ENCODE data around the gene COL8A2. TPM values are rescaled to one million over a fixed set of nuclear protein-coding genes. Genes with fewer than 3 reads are reported as not detected.
A peak's percentile ranks its signal among the peaks of the same experiment; 100 is the strongest.

COL8A2 gene
- total RNA-seq, 1 experiment from 2014 or later, result 1.2 TPM

DNA sequence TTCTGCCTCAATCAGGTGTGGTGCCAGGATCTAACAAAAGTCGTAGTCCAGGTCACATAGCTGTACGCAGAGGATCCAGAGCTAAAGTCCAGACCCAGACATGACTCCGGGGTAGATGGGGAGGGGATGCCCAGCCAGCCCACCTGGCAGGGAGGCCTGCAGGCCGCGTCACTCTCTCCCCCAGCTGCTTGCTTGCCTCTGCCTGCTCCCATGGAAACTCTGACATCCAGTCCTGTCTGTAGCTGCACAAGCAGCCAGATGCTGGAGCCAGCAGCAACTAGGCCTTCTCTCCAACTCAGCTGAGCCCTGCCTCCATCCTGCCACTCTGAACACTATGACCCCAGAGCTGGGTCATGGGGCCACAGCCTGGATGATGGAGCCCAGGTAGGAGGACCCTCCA, 8.1 kb downstream of the COL8A2 start:
- no TSS peak for BruUV-seq (replicated peaks)
- intact Hi-C loops (cut with micrococcal nuclease; ENCODE audit: unreplicated experiment), result no loop called here
- POLR2A ChIA-PET, result interaction anchor here (0.6 kb wide), 1 partner anchor 10 kb away, joined by 3 read pairs; no protein-coding TSS in a partner anchor
- in situ Hi-C loops (cut with HindIII; ENCODE audit: low pct_unique_long_range_greater_than_20kb, low sequenced_read_pairs), result no loop called here
- no peaks in the 10 kb centered on the region for H3K9me3 ChIP-seq (ENCODE audit: control insufficient read depth, insufficient read depth, low read depth, low read length)
- H3K4me1 ChIP-seq (ENCODE audit: control insufficient read depth, insufficient read depth, low read length), result no peaks in the 10 kb centered on the region
- no peak overlapping the region for H3K27ac ChIP-seq (ENCODE audit: low read length)
- no peak overlapping the region for H3K4me3 ChIP-seq (ENCODE audit: low read depth in 2 of 2, low read length in 2 of 2)
- no peaks in the 10 kb centered on the region for H3K27me3 ChIP-seq (ENCODE audit: control insufficient read depth, insufficient read depth, low read length)
- CTCF ChIA-PET, result no interaction called here
- DNase-seq (ENCODE audit: low read depth, low spot score), result no peak
- ATAC-seq, result peak; percentile 24; the same call in 1 of the 2 replicates
- no peaks in the 10 kb centered on the region for H3K36me3 ChIP-seq (ENCODE audit: control insufficient read depth, insufficient read depth, low read length)
- TF ChIP-seq POLR2AphosphoS5 (IDR thresholded peaks at IDR 0.05; ENCODE audit: low read depth, low read length) (no peak), TCF7L2 (IDR thresholded peaks at IDR 0.05; ENCODE audit: low read depth, low read length) (no peak)
- TF ChIP-seq, protein P1, sequence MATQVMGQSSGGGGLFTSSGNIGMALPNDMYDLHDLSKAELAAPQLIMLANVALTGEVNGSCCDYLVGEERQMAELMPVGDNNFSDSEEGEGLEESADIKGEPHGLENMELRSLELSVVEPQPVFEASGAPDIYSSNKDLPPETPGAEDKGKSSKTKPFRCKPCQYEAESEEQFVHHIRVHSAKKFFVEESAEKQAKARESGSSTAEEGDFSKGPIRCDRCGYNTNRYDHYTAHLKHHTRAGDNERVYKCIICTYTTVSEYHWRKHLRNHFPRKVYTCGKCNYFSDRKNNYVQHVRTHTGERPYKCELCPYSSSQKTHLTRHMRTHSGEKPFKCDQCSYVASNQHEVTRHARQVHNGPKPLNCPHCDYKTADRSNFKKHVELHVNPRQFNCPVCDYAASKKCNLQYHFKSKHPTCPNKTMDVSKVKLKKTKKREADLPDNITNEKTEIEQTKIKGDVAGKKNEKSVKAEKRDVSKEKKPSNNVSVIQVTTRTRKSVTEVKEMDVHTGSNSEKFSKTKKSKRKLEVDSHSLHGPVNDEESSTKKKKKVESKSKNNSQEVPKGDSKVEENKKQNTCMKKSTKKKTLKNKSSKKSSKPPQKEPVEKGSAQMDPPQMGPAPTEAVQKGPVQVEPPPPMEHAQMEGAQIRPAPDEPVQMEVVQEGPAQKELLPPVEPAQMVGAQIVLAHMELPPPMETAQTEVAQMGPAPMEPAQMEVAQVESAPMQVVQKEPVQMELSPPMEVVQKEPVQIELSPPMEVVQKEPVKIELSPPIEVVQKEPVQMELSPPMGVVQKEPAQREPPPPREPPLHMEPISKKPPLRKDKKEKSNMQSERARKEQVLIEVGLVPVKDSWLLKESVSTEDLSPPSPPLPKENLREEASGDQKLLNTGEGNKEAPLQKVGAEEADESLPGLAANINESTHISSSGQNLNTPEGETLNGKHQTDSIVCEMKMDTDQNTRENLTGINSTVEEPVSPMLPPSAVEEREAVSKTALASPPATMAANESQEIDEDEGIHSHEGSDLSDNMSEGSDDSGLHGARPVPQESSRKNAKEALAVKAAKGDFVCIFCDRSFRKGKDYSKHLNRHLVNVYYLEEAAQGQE (IDR thresholded peaks at IDR 0.05; ENCODE audit: insufficient read depth in 1 of 2, low read depth in 2 of 2, low read length in 1 of 2), result no peak

GRCh38 chr1:36115931-36116330, 9.1 kb downstream of the COL8A2 start:
- no TSS peak for BruUV-seq (replicated peaks)
- DNase-seq (ENCODE audit: low read depth, low spot score) (no peak), ATAC-seq (no peak)
- H3K27ac ChIP-seq (ENCODE audit: low read length), result no peak overlapping the region
- in situ Hi-C loops (cut with HindIII; ENCODE audit: low pct_unique_long_range_greater_than_20kb, low sequenced_read_pairs), result no loop called here
- H3K4me1 ChIP-seq (ENCODE audit: control insufficient read depth, insufficient read depth, low read length), result no peaks in the 10 kb centered on the region
- ChIA-PET POLR2A (no interaction called here), CTCF (interaction anchor here (0.6 kb wide), 1 partner anchor 114 kb away, joined by 7 read pairs; no protein-coding TSS in a partner anchor)
- H3K27me3 ChIP-seq (ENCODE audit: control insufficient read depth, insufficient read depth, low read length), result no peaks in the 10 kb centered on the region
- no peaks in the 10 kb centered on the region for H3K9me3 ChIP-seq (ENCODE audit: control insufficient read depth, insufficient read depth, low read depth, low read length)
- intact Hi-C loops (cut with micrococcal nuclease; ENCODE audit: unreplicated experiment), result no loop called here
- no peak overlapping the region for H3K4me3 ChIP-seq (ENCODE audit: low read depth in 2 of 2, low read length in 2 of 2)
- no peaks in the 10 kb centered on the region for H3K36me3 ChIP-seq (ENCODE audit: control insufficient read depth, insufficient read depth, low read length)
- no peak for TF ChIP-seq TCF7L2 (IDR thresholded peaks at IDR 0.05; ENCODE audit: low read depth, low read length)
- TF ChIP-seq POLR2AphosphoS5 (IDR thresholded peaks at IDR 0.05; ENCODE audit: low read depth, low read length), result no peak
- TF ChIP-seq CTCF (IDR thresholded peaks at IDR 0.05), result no peak
- TF ChIP-seq SIN3A (IDR thresholded peaks at IDR 0.05; ENCODE audit: borderline replicate concordance, insufficient read depth, low read depth, low read length), result no peak
- TF ChIP-seq, protein P1 (IDR thresholded peaks at IDR 0.05; ENCODE audit: insufficient read depth in 1 of 2, low read depth in 2 of 2, low read length in 1 of 2), result no peak

Data from Panc1 (cell line).